ENCODE results near the gene PPM1F.

PPM1F gene

GRCh38 chr22:21952586-21953571 lies at the start of gene PPM1F:
Gene PPM1F (minus strand): TSS chr22:21952848. CDS start chr22:21946048, 6,800 bp downstream.
- Histone ChIP-seq H3K36me3 (ENCODE audit: insufficient read depth) (no peaks in the 10 kb centered on the region), H4K20me1 (ENCODE audit: insufficient read depth) (no peaks in the 10 kb centered on the region), H3K4me1 (ENCODE audit: low read depth, poor library complexity, severe bottlenecking) (peaks cover 2% of the 10 kb centered on the region), H2AFZ (ENCODE audit: low read depth) (peak within 1 kb of the TSS; percentile 82), H3K9ac (no peak within 1 kb of the TSS; the same call in 1 of the 2 replicates), H3K4me3 (IDR thresholded peaks at IDR 0.05; ENCODE audit: insufficient read depth, low read depth, low read length) (no peak within 1 kb of the TSS), H3K4me2 (peak within 1 kb of the TSS; percentile 34), H3K27ac (no peak within 1 kb of the TSS), H3K27me3 (ENCODE audit: insufficient read depth, low read depth) (no peaks in the 10 kb centered on the region; the same call in 1 of the 2 replicates), H3K79me2 (ENCODE audit: insufficient read depth, low read depth) (no peaks in the 10 kb centered on the region)
- TF ChIP-seq CTCF (conservative IDR thresholded peaks at IDR 0.05; ENCODE audit: low read depth, low read length) = peak; percentile 73; the same call in 1 of the 2 replicates

GRCh38 chr22:22001664-22002525 lies 49.2 kb upstream of the PPM1F start:
- H3K36me3 ChIP-seq (ENCODE audit: insufficient read depth) = no peaks in the 10 kb centered on the region

GRCh38 chr22:21998595-21999247 lies 46.1 kb upstream of the PPM1F start:
- Histone ChIP-seq H3K4me3 (IDR thresholded peaks at IDR 0.05; ENCODE audit: insufficient read depth, low read depth, low read length) (no peak overlapping the region), H3K27me3 (ENCODE audit: insufficient read depth, low read depth) (no peaks in the 10 kb centered on the region), H2AFZ (ENCODE audit: low read depth) (no peak overlapping the region), H3K4me2 (no peak overlapping the region), H4K20me1 (ENCODE audit: insufficient read depth) (no peaks in the 10 kb centered on the region), H3K36me3 (ENCODE audit: insufficient read depth) (no peaks in the 10 kb centered on the region), H3K4me1 (ENCODE audit: low read depth, poor library complexity, severe bottlenecking) (no peaks in the 10 kb centered on the region), H3K79me2 (ENCODE audit: insufficient read depth, low read depth) (no peaks in the 10 kb centered on the region), H3K9ac (no peak overlapping the region), H3K27ac (no peak overlapping the region)
- TF ChIP-seq CTCF (conservative IDR thresholded peaks at IDR 0.05; ENCODE audit: low read depth, low read length) = no peak

More at GRCh38 chr22:22001664-22002525, 49.2 kb upstream of the PPM1F start:
- Histone ChIP-seq H3K27ac (no peak overlapping the region), H3K4me1 (ENCODE audit: low read depth, poor library complexity, severe bottlenecking) (no peaks in the 10 kb centered on the region), H3K9ac (no peak overlapping the region), H3K4me2 (no peak overlapping the region), H3K79me2 (ENCODE audit: insufficient read depth, low read depth) (no peaks in the 10 kb centered on the region), H4K20me1 (ENCODE audit: insufficient read depth) (no peaks in the 10 kb centered on the region), H2AFZ (ENCODE audit: low read depth) (no peak overlapping the region), H3K27me3 (ENCODE audit: insufficient read depth, low read depth) (no peaks in the 10 kb centered on the region), H3K4me3 (IDR thresholded peaks at IDR 0.05; ENCODE audit: insufficient read depth, low read depth, low read length) (no peak overlapping the region)
- TF ChIP-seq CTCF (conservative IDR thresholded peaks at IDR 0.05; ENCODE audit: low read depth, low read length) = no peak

- Histone ChIP-seq H2AFZ (ENCODE audit: low read depth) (no peak overlapping the region), H4K20me1 (ENCODE audit: insufficient read depth) (no peaks in the 10 kb centered on the region), H3K79me2 (ENCODE audit: insufficient read depth, low read depth) (no peaks in the 10 kb centered on the region), H3K4me2 (no peak overlapping the region), H3K4me3 (IDR thresholded peaks at IDR 0.05; ENCODE audit: insufficient read depth, low read depth, low read length) (no peak overlapping the region), H3K27ac (no peak overlapping the region), H3K27me3 (ENCODE audit: insufficient read depth, low read depth) (no peaks in the 10 kb centered on the region), H3K36me3 (ENCODE audit: insufficient read depth) (no peaks in the 10 kb centered on the region), H3K4me1 (ENCODE audit: low read depth, poor library complexity, severe bottlenecking) (no peaks in the 10 kb centered on the region), H3K9ac (no peak overlapping the region)
- no peak for TF ChIP-seq CTCF (conservative IDR thresholded peaks at IDR 0.05; ENCODE audit: low read depth, low read length)
Measured at GRCh38 chr22:21996175-21996720, 43.6 kb upstream of the PPM1F start.
